ACC112 (cell line): Measurements from ENCODE around the gene GOT2.
"Not testable (repeated sequence)": the region's sequence is repeated elsewhere in the genome, so short reads cannot be mapped to it uniquely, and the experiment has no call there.

Source experiments
- H2AFZ ChIP-seq: fragments of 200-600 bp; sonication (generic); one replicate; pipeline ENCODE4 v1.6.0; 2017; ENCODE audit warnings: antibody characterized with exemption, low read length; ENCODE audit not compliant: unreplicated experiment
- H3K27ac ChIP-seq: fragments of 200-600 bp; sonication (generic); 2 replicates; pipeline ENCODE4 v1.5.1; 2014; ENCODE audit warnings: low read depth, mild to moderate bottlenecking, antibody characterized with exemption, low read length, moderate library complexity
- H3K27me3 ChIP-seq: fragments of 200-600 bp; sonication (generic); 2 replicates; pipeline ENCODE4 v1.6.1; 2014; ENCODE audit warnings: mild to moderate bottlenecking, antibody characterized with exemption, low read length, moderate library complexity, mixed read lengths; ENCODE audit not compliant: insufficient read depth
- H3K36me3 ChIP-seq: fragments of 200-600 bp; sonication (generic); 2 replicates; pipeline ENCODE4 v1.6.1; 2016; ENCODE audit warnings: mild to moderate bottlenecking, antibody characterized with exemption, low read length, moderate library complexity, mixed read lengths; ENCODE audit not compliant: insufficient read depth
- H3K4me1 ChIP-seq: fragments of 200-600 bp; sonication (generic); one replicate; pipeline ENCODE4 v1.6.1; 2016; ENCODE audit warnings: low read length, mixed read lengths; ENCODE audit not compliant: insufficient read depth, unreplicated experiment, control insufficient read depth
- H3K4me3 ChIP-seq: fragments of 200-600 bp; sonication (generic); 2 replicates; pipeline ENCODE4 v1.5.1; 2014; ENCODE audit warnings: mild to moderate bottlenecking, low read depth, low read length
- H3K79me2 ChIP-seq: fragments of 200-600 bp; sonication (generic); one replicate; pipeline ENCODE4 v1.6.0; 2016; ENCODE audit warnings: low read length; ENCODE audit not compliant: control insufficient read depth, unreplicated experiment, insufficient read depth

The GOT2 gene

GRCh38 chr16:58741166-58741565 lies 7.0 kb upstream of the GOT2 start:
- H2AFZ ChIP-seq, result no peak overlapping the region
- H3K4me1 ChIP-seq, result no peaks in the 10 kb centered on the region
- no peaks in the 10 kb centered on the region for H3K27me3 ChIP-seq
- H3K79me2 ChIP-seq, result no peaks in the 10 kb centered on the region
- H3K36me3 ChIP-seq, result no peaks in the 10 kb centered on the region
- no peak overlapping the region for H3K4me3 ChIP-seq
- H3K27ac ChIP-seq, result no peak overlapping the region

GRCh38 chr16:58738672-58739296 lies 4.7 kb upstream of the GOT2 start:
- Histone ChIP-seq H3K4me1 (no peaks in the 10 kb centered on the region), H3K27ac (no peak overlapping the region), H2AFZ (no peak overlapping the region), H3K36me3 (no peaks in the 10 kb centered on the region), H3K79me2 (peaks cover under 1% of the 10 kb centered on the region), H3K27me3 (no peaks in the 10 kb centered on the region), H3K4me3 (no peak overlapping the region)

- not testable (repeated sequence) for H3K4me3 ChIP-seq, H2AFZ ChIP-seq, H3K36me3 ChIP-seq, H3K27ac ChIP-seq, H3K27me3 ChIP-seq
- peaks cover 24% of the 10 kb centered on the region for H3K79me2 ChIP-seq
- H3K4me1 ChIP-seq, result peaks cover 16% of the 10 kb centered on the region
These were observed 2.2 kb upstream of the GOT2 start for GRCh38 chr16:58736341-58736740.

- Histone ChIP-seq H3K79me2 (peaks cover 41% of the 10 kb centered on the region), H3K27ac (peak overlapping the region; percentile 20; the same call in 1 of the 2 replicates), H3K4me1 (peaks cover 16% of the 10 kb centered on the region), H2AFZ (peak overlapping the region; percentile 55), H3K36me3 (no peaks in the 10 kb centered on the region), H3K27me3 (no peaks in the 10 kb centered on the region), H3K4me3 (peak overlapping the region; percentile 93)
These were observed 307 bp upstream of the GOT2 start for GRCh38 chr16:58734459-58734787.

- H3K36me3 ChIP-seq, result no peaks in the 10 kb centered on the region
- H3K27me3 ChIP-seq, result no peaks in the 10 kb centered on the region
- H3K79me2 ChIP-seq, result peaks cover 53% of the 10 kb centered on the region
- H3K4me3 ChIP-seq, result peak overlapping the region; percentile 93
- H3K27ac ChIP-seq, result peak overlapping the region; percentile 52; the same call in 1 of the 2 replicates
- H3K4me1 ChIP-seq, result peaks cover 16% of the 10 kb centered on the region
- H2AFZ ChIP-seq, result peak overlapping the region; percentile 97
These were observed 857 bp downstream of the GOT2 start for GRCh38 chr16:58733248-58733670.

GRCh38 chr16:58732545-58733247 lies 1.4 kb downstream of the GOT2 start:
- peak overlapping the region; percentile 21 for H2AFZ ChIP-seq
- H3K27ac ChIP-seq, result peak overlapping the region; percentile 52

GRCh38 chr16:58730724-58731370 lies 3.3 kb downstream of the GOT2 start:
- Histone ChIP-seq H3K79me2 (peaks cover 66% of the 10 kb centered on the region), H3K27me3 (no peaks in the 10 kb centered on the region), H2AFZ (no peak overlapping the region), H3K4me1 (peaks cover 16% of the 10 kb centered on the region), H3K36me3 (no peaks in the 10 kb centered on the region), H3K27ac (no peak overlapping the region), H3K4me3 (no peak overlapping the region)

More at GRCh38 chr16:58732545-58733247, 1.4 kb downstream of the GOT2 start:
- H3K4me3 ChIP-seq, result peak overlapping the region; percentile 93
- H3K27me3 ChIP-seq, result no peaks in the 10 kb centered on the region
- H3K4me1 ChIP-seq, result peaks cover 16% of the 10 kb centered on the region
- peaks cover 58% of the 10 kb centered on the region for H3K79me2 ChIP-seq
- no peaks in the 10 kb centered on the region for H3K36me3 ChIP-seq

GRCh38 chr16:58727796-58728568 lies 6.1 kb downstream of the GOT2 start:
- Histone ChIP-seq H3K27me3 (no peaks in the 10 kb centered on the region), H3K79me2 (peaks cover 58% of the 10 kb centered on the region), H2AFZ (no peak overlapping the region), H3K4me3 (no peak overlapping the region), H3K27ac (no peak overlapping the region), H3K36me3 (no peaks in the 10 kb centered on the region), H3K4me1 (peaks cover 15% of the 10 kb centered on the region)

- H3K36me3 ChIP-seq, result no peaks in the 10 kb centered on the region
- H3K79me2 ChIP-seq, result peaks cover 50% of the 10 kb centered on the region
- H3K4me1 ChIP-seq, result peaks cover 7% of the 10 kb centered on the region
- H3K27me3 ChIP-seq, result no peaks in the 10 kb centered on the region
- no peak overlapping the region for H3K27ac ChIP-seq
- H2AFZ ChIP-seq, result no peak overlapping the region
- H3K4me3 ChIP-seq, result no peak overlapping the region
These were observed 6.9 kb downstream of the GOT2 start for GRCh38 chr16:58727028-58727781.

GRCh38 chr16:58723109-58723508 lies 11.0 kb downstream of the GOT2 start:
- Histone ChIP-seq H2AFZ (no peak overlapping the region), H3K4me1 (no peaks in the 10 kb centered on the region), H3K36me3 (peaks cover 9% of the 10 kb centered on the region; the same call in 1 of the 2 replicates), H3K27ac (no peak overlapping the region), H3K4me3 (no peak overlapping the region), H3K79me2 (peaks cover 12% of the 10 kb centered on the region), H3K27me3 (no peaks in the 10 kb centered on the region)
